GM12878 (cell line): ENCODE data around the gene RHCG. TPM values are rescaled to one million over a fixed set of nuclear protein-coding genes. Genes with fewer than 3 reads are reported as not detected.

Experiments used
- EP300 ChIP-seq, 2 experiments: fragments of 150-350 bp in 1 of 2; IDR thresholded peaks; 2 replicates each; pipeline ENCODE4 v1.6.1; 2011 to 2012; ENCODE audit warnings: low read depth in 2 of 2, low read length in 2 of 2, borderline replicate concordance in 1 of 2, improper control_type of control experiment in 1 of 2, inconsistent platforms in 1 of 2; ENCODE audit not compliant: control insufficient read depth in 1 of 2
- PBX3 ChIP-seq: IDR thresholded peaks from 2 replicates; pipeline ENCODE4 v1.6.1; 2011; ENCODE audit warnings: mild to moderate bottlenecking, low read depth, low read length, moderate library complexity; ENCODE audit not compliant: insufficient replicate concordance
- USF2 ChIP-seq: IDR thresholded peaks from 2 replicates; pipeline ENCODE4 v1.6.1; 2011; ENCODE audit warnings: low read depth, low read length, improper control_type of control experiment, borderline replicate concordance
- ZNF592 ChIP-seq: fragments of 450-650 bp; IDR thresholded peaks from 2 replicates; pipeline ENCODE4 v1.6.1; 2017; ENCODE audit warnings: mild to moderate bottlenecking, moderate library complexity
- polyA plus RNA-seq, 11 experiments: library from polyadenylated mRNA; depleted of rRNA in 4 of 11; unstranded in 6 of 11; stranded (reverse) in 5 of 11; fragments of >200 nt; fragmentation: Nextera tagmentation in 4 of 11; fragmentation: Illumina TruSeq in 1 of 11; extraction: Ambion mirVana in 4 of 11; extraction: Trizol in 1 of 11; gene quantifications; 1 replicate in 1 of 11; 2 replicates in 10 of 11; pipeline versions ENCODE4 v1.2.1 to v1.2.3, GENCODE V29; 2011 to 2016; ENCODE audit warnings: inconsistent platforms in 2 of 11, missing spikeins in 2 of 11, low read depth in 1 of 11
- total RNA-seq, 4 experiments: library from RNA; depleted of rRNA in 3 of 4; stranded (reverse); fragments of >200 nt in 3 of 4; fragmentation: Illumina TruSeq in 1 of 4; extraction: Trizol in 1 of 4; gene quantifications; 2 replicates each; pipeline versions ENCODE4 v1.2.1 to v1.2.3, GENCODE V29; 2013 to 2021

The RHCG gene
- total and polyA plus RNA-seq, 10 of the 15 experiments (the other 5 are each of a cell fraction or from before 2014, with no cell fraction given) = 0.05 to 0.11 TPM; not detected in 8

- TF ChIP-seq USF2 (no peak), PBX3 (no peak), ZNF592 (no peak), EP300 (IDR thresholded peaks at IDR 0.05; ENCODE audit: borderline replicate concordance in 1 of 2, control insufficient read depth in 1 of 2, low read depth in 2 of 2, low read length in 2 of 2) (no peak)
- TF ChIP-seq, all 136 proteins: peak for 0
Measured at GRCh38 chr15:89504166-89504565, 7.8 kb upstream of the RHCG start (continued).
